ACC112 (cell line): ENCODE data around the gene TBX4.
A peak's percentile ranks its signal among the peaks of the same experiment; 100 is the strongest.
"Not testable (repeated sequence)": the region's sequence is repeated elsewhere in the genome, so short reads cannot be mapped to it uniquely, and the experiment has no call there.

Experiments
- H2AFZ ChIP-seq: fragments of 200-600 bp; sonication (generic); one replicate; pipeline ENCODE4 v1.6.0; 2017; ENCODE audit warnings: antibody characterized with exemption, low read length; ENCODE audit not compliant: unreplicated experiment
- H3K27ac ChIP-seq: fragments of 200-600 bp; sonication (generic); 2 replicates; pipeline ENCODE4 v1.5.1; 2014; ENCODE audit warnings: low read depth, mild to moderate bottlenecking, antibody characterized with exemption, low read length, moderate library complexity
- H3K27me3 ChIP-seq: fragments of 200-600 bp; sonication (generic); 2 replicates; pipeline ENCODE4 v1.6.1; 2014; ENCODE audit warnings: mild to moderate bottlenecking, antibody characterized with exemption, low read length, moderate library complexity, mixed read lengths; ENCODE audit not compliant: insufficient read depth
- H3K36me3 ChIP-seq: fragments of 200-600 bp; sonication (generic); 2 replicates; pipeline ENCODE4 v1.6.1; 2016; ENCODE audit warnings: mild to moderate bottlenecking, antibody characterized with exemption, low read length, moderate library complexity, mixed read lengths; ENCODE audit not compliant: insufficient read depth
- H3K4me1 ChIP-seq: fragments of 200-600 bp; sonication (generic); one replicate; pipeline ENCODE4 v1.6.1; 2016; ENCODE audit warnings: low read length, mixed read lengths; ENCODE audit not compliant: insufficient read depth, unreplicated experiment, control insufficient read depth
- H3K4me3 ChIP-seq: fragments of 200-600 bp; sonication (generic); 2 replicates; pipeline ENCODE4 v1.5.1; 2014; ENCODE audit warnings: mild to moderate bottlenecking, low read depth, low read length
- H3K79me2 ChIP-seq: fragments of 200-600 bp; sonication (generic); one replicate; pipeline ENCODE4 v1.6.0; 2016; ENCODE audit warnings: low read length; ENCODE audit not compliant: control insufficient read depth, unreplicated experiment, insufficient read depth

TBX4 gene

GRCh38 chr17:61519754-61520440 lies 67.7 kb downstream of the TBX4 start:
- H3K4me1 ChIP-seq, result no peaks in the 10 kb centered on the region
- no peak overlapping the region for H3K27ac ChIP-seq
- H3K36me3 ChIP-seq, result no peaks in the 10 kb centered on the region
- H3K27me3 ChIP-seq, result peaks cover 11% of the 10 kb centered on the region; the same call in 1 of the 2 replicates
- no peak overlapping the region for H3K4me3 ChIP-seq
- no peak overlapping the region for H2AFZ ChIP-seq
- H3K79me2 ChIP-seq, result no peaks in the 10 kb centered on the region

- Histone ChIP-seq H3K4me3 (no peak overlapping the region), H3K79me2 (no peaks in the 10 kb centered on the region), H3K4me1 (no peaks in the 10 kb centered on the region), H3K27me3 (peaks cover 21% of the 10 kb centered on the region; the same call in 1 of the 2 replicates), H2AFZ (no peak overlapping the region), H3K36me3 (no peaks in the 10 kb centered on the region), H3K27ac (no peak overlapping the region)
Observed at GRCh38 chr17:61520897-61521296, 68.7 kb downstream of the TBX4 start.

GRCh38 chr17:61522088-61522487 lies 69.9 kb downstream of the TBX4 start:
- H3K27ac ChIP-seq, result no peak overlapping the region
- H3K4me1 ChIP-seq, result no peaks in the 10 kb centered on the region
- no peaks in the 10 kb centered on the region for H3K79me2 ChIP-seq
- H3K4me3 ChIP-seq, result no peak overlapping the region
- peaks cover 32% of the 10 kb centered on the region for H3K27me3 ChIP-seq
- no peak overlapping the region for H2AFZ ChIP-seq
- H3K36me3 ChIP-seq, result no peaks in the 10 kb centered on the region

DNA sequence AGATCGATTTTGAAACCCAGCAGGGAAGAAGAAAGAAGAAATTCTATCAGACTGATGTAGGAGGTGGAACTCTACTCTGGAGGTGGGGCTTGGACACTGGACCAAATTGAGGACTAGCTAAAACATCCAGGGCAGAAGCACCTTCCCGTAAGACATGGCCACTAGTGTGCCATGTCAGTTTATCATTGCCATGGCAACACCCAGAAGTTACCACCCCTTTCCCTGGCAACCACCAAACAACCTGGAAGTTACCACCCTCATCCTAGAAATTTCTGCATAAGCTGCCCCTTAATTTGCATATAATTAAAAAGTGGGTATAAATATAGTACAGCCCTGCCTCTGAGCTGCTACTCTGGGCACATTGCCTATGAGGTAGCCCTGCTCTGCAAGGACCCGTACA lies 72.1 kb downstream of the TBX4 start:
- H3K4me1 ChIP-seq, result no peaks in the 10 kb centered on the region
- H2AFZ ChIP-seq, result no peak overlapping the region
- no peak overlapping the region for H3K4me3 ChIP-seq
- H3K27me3 ChIP-seq, result peaks cover 32% of the 10 kb centered on the region
- no peaks in the 10 kb centered on the region for H3K36me3 ChIP-seq
- no peaks in the 10 kb centered on the region for H3K79me2 ChIP-seq
- no peak overlapping the region for H3K27ac ChIP-seq

DNA sequence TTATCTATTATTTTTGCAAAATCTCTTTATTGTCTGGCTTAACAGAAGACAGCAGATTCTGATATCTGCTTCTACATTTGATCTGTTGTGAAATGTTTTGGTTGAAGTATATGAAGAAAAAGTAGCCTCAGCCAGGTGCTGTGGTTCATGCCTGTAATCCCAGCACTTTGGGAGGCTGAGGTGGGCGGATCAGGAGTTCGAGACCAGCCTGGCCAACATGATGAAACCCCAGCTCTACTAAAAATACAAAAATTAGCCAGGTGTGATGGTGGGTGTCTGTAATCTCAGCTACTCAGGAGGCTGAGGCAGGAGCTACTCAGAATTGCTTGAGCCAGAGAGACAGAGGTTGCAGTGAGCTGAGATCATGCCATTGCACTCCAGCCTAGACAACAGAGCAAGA lies 75.2 kb downstream of the TBX4 start:
- peaks cover 32% of the 10 kb centered on the region for H3K27me3 ChIP-seq
- H3K79me2 ChIP-seq, H3K36me3 ChIP-seq, H3K4me1 ChIP-seq, H3K27ac ChIP-seq, H3K4me3 ChIP-seq, H2AFZ ChIP-seq: not testable (repeated sequence)

GRCh38 chr17:61528171-61528570 lies 75.9 kb downstream of the TBX4 start:
- Histone ChIP-seq H3K4me3 (no peak overlapping the region), H3K27me3 (peaks cover 32% of the 10 kb centered on the region), H3K27ac (no peak overlapping the region), H3K36me3 (no peaks in the 10 kb centered on the region), H3K4me1 (no peaks in the 10 kb centered on the region), H2AFZ (no peak overlapping the region), H3K79me2 (no peaks in the 10 kb centered on the region)

DNA sequence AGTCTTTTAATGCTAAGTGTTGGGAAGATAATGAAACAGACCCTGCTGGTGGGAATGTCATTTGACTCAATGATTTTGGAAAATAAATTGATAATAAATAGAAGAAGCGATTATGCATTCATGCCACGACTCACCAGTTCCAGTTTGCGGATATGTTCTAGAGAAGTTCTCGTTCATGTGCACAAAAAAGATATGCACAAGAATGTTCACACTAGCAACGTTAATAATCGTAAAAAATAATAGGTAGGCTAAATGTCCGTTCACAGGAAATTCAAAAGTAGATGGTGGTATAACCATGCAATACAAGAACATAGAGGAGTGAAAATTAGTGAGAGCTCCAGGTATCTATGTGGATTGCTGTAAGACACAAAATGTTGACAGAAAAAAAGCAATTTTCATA lies 79.0 kb downstream of the TBX4 start:
- Histone ChIP-seq H3K36me3 (no peaks in the 10 kb centered on the region), H2AFZ (no peak overlapping the region), H3K4me1 (no peaks in the 10 kb centered on the region), H3K27ac (no peak overlapping the region), H3K27me3 (peaks cover 8% of the 10 kb centered on the region), H3K79me2 (no peaks in the 10 kb centered on the region), H3K4me3 (no peak overlapping the region)

DNA sequence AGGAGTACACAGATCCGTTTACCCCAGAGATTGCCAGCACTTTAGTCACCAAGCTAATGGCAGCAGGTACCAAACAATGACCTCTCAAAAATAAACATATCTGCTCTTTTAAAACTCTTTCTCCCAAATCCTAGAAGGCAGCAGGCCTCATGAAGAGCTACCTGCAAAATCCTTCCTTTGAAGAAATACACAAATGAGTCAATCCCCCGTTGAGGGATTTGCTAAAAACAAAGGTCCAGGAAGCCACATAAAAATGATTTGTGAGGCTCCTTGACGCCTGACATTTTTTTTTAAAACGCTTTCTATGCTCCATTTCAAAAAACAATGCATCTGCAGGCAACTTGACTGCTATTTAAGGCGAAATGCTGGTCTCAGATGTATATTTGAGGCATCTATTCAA lies 80.6 kb downstream of the TBX4 start:
- no peaks in the 10 kb centered on the region for H3K27me3 ChIP-seq
- no peak overlapping the region for H2AFZ ChIP-seq
- no peaks in the 10 kb centered on the region for H3K4me1 ChIP-seq
- no peaks in the 10 kb centered on the region for H3K79me2 ChIP-seq
- H3K27ac ChIP-seq, result no peak overlapping the region
- H3K4me3 ChIP-seq, result no peak overlapping the region
- no peaks in the 10 kb centered on the region for H3K36me3 ChIP-seq

- no peaks in the 10 kb centered on the region for H3K4me1 ChIP-seq
- no peaks in the 10 kb centered on the region for H3K27me3 ChIP-seq
- no peaks in the 10 kb centered on the region for H3K79me2 ChIP-seq
- no peak overlapping the region for H3K27ac ChIP-seq
- no peaks in the 10 kb centered on the region for H3K36me3 ChIP-seq
- H2AFZ ChIP-seq, result peak overlapping the region; percentile 33
- no peak overlapping the region for H3K4me3 ChIP-seq
Observed at GRCh38 chr17:61533797-61534196, 81.6 kb downstream of the TBX4 start.

- Histone ChIP-seq H3K4me1 (no peaks in the 10 kb centered on the region), H3K27ac (no peak overlapping the region), H3K79me2 (no peaks in the 10 kb centered on the region), H3K4me3 (no peak overlapping the region), H2AFZ (peak overlapping the region; percentile 33), H3K36me3 (no peaks in the 10 kb centered on the region), H3K27me3 (no peaks in the 10 kb centered on the region)
Observed at GRCh38 chr17:61534414-61534813, 82.2 kb downstream of the TBX4 start.
